Measurements from ENCODE around the gene ALK.

The ALK gene

GRCh38 chr2:29522951-29523669, 398.3 kb downstream of the ALK start:
- no peak for DNase-seq

GRCh38 chr2:29520001-29520400, 401.4 kb downstream of the ALK start:
- DNase-seq = no peak

- no peak for DNase-seq
These were observed 402.0 kb downstream of the ALK start for GRCh38 chr2:29519338-29519925.

- DNase-seq = no peak
These were observed 402.6 kb downstream of the ALK start for GRCh38 chr2:29518646-29519337.

GRCh38 chr2:29518010-29518409, 403.4 kb downstream of the ALK start:
- DNase-seq = no peak

GRCh38 chr2:29517413-29517812, 404.0 kb downstream of the ALK start:
- DNase-seq = no peak

GRCh38 chr2:29516767-29517166, 404.6 kb downstream of the ALK start:
- DNase-seq = no peak

- DNase-seq = no peak
These were observed 411.5 kb downstream of the ALK start for GRCh38 chr2:29509878-29510277.

- DNase-seq = no peak
These were observed 412.0 kb downstream of the ALK start for GRCh38 chr2:29509397-29509796.

- DNase-seq = no peak
These were observed 416.6 kb downstream of the ALK start for GRCh38 chr2:29504746-29505145.

- DNase-seq = no peak
These were observed 418.9 kb downstream of the ALK start for GRCh38 chr2:29502460-29502911.

- DNase-seq = no peak
These were observed 424.0 kb downstream of the ALK start for GRCh38 chr2:29497375-29497774.

- no peak for DNase-seq
These were observed 425.2 kb downstream of the ALK start for GRCh38 chr2:29496198-29496597.

- no peak for DNase-seq
These were observed 425.8 kb downstream of the ALK start for GRCh38 chr2:29495536-29496060.

- DNase-seq = no peak
These were observed 426.3 kb downstream of the ALK start for GRCh38 chr2:29495068-29495467.

- DNase-seq = no peak
These were observed 428.7 kb downstream of the ALK start for GRCh38 chr2:29492701-29493100.

GRCh38 chr2:29490045-29490444, 431.3 kb downstream of the ALK start:
- no peak for DNase-seq

- DNase-seq = no peak
These were observed 431.8 kb downstream of the ALK start for GRCh38 chr2:29489568-29489967.

GRCh38 chr2:29487967-29488555, 433.3 kb downstream of the ALK start:
- DNase-seq = no peak

GRCh38 chr2:29485631-29486030, 435.8 kb downstream of the ALK start:
- no peak for DNase-seq

- no peak for DNase-seq
These were observed 436.3 kb downstream of the ALK start for GRCh38 chr2:29485117-29485516.

GRCh38 chr2:29482867-29483266, 438.5 kb downstream of the ALK start:
- no peak for DNase-seq

- DNase-seq = no peak
These were observed 439.0 kb downstream of the ALK start for GRCh38 chr2:29482348-29482747.

GRCh38 chr2:29481313-29481712, 440.1 kb downstream of the ALK start:
- no peak for DNase-seq
